Stimulated activated CD4-positive, alpha-beta T cell treated with anti-CD3 and anti-CD28 coated beads, Interleukin-2, amount 100 ng/mL, for 48 hours (primary cell): ENCODE measurements around the gene ACOX3.

Experiments
- DNase-seq, 2 donors: peaks; one replicate each; pipeline ENCODE4 v3.0.0-alpha.2; 2020

The ACOX3 gene

DNA sequence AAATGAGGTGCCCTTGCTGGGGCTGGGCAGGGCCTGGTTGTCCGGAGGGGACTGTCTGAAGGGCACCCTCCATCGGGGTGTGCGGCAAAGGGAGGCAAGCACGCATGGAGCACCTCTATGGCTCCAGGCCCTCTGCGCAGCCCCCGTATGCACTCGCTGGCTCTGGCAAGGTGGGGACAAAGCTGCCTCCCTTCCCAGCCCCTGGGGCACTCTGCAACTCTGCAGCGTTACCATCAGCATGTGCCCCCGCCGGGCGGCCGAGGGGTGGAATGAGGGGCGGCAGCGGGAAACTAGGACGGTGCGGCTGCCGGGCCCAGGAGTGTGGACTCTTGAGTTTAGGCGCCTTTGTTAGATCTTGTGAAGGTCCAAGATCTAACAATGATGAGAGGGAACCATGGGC lies 26.5 kb upstream of the ACOX3 start:
- no peak for DNase-seq

DNA sequence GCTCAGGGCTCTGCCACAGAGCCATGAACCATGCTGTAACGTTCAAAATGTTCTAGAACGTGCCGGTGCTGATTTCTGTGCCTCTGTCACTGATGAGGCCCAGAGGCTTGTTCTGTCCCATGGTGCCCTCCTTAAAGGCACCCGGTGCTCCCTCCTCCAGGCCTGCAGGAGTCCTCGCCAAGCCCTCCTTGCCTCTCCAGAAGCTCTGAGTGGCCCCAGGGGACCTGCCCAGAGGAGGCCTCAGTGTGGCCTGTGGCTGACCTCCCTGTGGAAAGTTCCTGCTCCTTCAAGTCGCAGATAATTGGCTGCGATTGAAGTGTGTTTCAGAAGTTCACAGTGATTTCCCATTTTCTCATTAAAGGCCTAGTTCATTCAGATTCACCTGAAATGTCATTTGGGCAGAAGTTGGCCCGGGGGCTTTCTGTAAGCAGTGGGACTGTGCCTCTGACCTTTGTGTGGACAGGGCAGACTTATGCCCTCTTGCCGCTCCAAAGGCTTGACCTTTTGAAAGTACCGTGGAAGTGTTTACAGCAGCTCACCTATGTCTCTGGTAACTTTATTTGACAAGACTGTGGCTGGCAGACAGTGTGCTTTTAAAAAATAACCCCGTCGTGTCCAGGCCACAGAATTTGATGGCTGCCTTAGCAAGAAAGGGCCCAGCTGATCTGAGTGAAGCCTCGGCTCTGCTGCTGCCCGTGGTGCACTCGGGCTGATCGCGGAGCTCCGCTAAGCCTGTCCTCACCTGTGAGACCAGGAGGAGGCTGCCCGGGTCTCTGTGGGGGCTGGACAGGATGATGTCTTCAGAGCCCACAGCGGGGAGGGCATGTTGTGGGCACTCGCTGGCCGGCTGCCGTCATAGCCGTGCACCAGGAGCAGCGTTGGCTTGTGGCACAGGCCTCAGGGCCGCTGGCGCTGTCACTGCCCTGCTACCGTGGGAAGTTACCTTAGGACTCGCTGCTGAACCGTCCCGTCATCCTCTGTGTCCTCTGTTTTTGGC lies 25.4 kb upstream of the ACOX3 start:
- DNase-seq = no peak

- no peak for DNase-seq
Observed at GRCh38 chr4:8464381-8464780, 23.9 kb upstream of the ACOX3 start.

DNA sequence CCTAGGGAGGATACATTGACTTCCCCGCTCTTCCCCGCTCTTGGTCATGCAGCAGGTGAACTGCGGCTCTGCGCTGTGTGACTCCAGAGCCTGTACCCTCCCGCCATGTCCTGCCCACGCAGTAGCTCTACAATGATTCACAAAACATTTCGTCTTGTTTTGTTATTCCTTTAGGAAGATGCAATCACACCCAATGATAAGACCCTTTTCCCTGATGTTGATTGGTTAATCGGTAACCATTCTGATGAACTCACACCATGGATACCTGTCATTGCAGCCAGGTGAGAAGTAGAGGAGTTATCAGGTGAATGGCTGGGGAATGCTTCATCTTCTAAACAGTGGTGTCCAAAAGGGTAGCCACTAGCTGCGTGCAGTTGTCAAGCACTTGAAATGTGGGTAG lies 23.3 kb upstream of the ACOX3 start:
- no peak for DNase-seq

DNA sequence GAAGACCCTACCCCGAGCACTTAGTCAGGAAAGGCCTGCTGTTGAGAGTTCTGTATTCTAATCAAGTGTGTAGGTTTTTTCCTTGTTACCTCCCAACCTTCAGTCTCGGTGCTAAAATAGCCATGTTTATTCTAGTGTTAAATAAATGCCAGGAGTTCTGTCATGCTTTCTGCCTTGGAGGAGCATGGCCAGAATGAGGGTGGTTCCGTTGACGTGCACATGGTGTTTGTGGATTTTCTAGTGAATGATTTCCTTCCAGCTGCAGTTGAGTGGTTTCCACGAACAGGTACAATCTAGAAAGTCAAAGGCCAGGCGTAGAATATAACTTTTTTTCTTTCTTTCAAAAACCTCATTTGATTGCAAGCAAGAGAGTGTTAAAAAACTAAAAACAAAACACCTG lies 21.1 kb upstream of the ACOX3 start:
- DNase-seq = no peak

DNA sequence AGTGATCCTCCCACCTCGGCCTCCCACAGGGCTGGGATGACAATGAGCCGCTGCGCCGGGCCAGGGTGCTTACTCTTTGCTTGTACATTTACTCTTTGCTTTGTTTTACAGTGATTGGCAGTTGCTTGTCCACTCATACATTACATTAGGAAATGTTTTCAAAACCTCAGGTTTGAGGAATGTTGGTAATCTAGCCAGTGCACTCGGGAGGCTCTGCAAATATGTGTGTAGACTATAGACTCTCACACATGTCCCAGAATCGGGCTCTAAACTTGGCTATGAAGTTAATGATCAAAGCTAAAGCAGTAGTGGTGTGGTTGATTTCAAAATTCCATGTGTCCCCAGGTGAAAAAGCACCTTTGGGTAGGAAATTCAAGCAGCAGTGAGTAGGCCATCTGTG lies 20.6 kb upstream of the ACOX3 start:
- no peak for DNase-seq

DNA sequence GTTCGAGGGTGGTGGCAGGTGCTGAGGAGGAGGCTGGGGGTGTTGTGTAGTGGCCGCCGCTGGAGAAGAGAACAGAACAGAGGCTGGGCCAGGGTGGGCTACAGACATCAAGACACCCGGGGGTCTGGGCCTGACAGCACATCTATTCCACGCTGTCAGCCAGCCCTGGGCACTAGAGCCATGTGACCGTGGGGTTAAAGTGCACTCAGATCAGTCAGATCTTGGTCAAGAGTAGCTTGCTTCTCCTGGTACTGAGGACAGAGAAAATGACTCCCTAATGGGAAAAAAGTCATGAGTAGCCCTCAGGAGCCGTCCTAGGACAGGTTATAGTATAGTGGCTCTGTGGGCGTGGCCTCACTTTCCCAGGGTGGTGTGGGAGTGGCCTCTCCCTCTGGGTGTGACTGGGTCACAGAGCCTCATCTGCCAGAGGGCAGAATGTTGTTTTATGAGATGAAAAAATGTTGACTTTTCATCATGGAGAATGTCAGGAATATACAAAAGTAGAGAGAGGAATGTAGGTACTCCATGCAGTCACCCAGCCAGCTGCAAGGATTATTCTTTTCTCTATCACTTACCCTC lies 19.4 kb upstream of the ACOX3 start:
- no peak for DNase-seq

GRCh38 chr4:8457646-8458252 lies 17.2 kb upstream of the ACOX3 start:
- DNase-seq = no peak

GRCh38 chr4:8453957-8454356 lies 13.4 kb upstream of the ACOX3 start:
- no peak for DNase-seq

DNA sequence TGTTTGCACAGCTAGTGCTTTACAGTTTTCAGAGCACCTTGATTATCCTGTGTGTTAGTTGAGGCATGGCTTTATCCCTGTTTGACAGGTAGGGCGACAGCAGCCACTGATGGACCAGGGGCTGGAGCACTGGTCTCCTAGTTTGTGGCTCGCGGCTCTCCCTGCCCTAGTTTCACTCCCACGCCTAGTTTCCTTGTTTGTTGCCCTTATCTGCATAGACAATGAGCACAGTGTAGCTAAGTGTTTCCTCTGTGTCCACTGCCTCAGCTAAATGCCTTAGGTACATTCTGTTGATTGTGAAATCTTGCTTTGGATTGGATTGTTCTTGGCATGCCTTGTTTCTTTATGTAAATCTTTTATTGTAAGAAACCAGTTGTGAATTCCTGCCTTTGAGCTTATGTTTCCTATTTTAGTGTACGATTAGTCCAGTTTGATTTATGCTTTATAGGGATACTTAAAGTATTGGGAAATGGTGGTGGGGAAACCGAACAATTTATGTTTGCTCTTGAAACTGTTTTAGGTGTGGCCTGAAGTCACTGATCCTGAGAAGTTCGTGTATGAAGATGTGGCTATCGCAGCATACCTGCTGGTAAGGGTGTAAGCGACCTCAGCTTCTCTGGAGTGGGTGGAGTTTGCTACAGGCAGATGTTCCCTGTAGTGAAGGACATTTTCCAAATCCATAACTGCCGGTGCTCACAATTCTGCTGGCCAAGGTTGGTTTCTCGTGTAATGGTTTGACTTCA lies 11.1 kb upstream of the ACOX3 start:
- no peak for DNase-seq

- no peak for DNase-seq
Observed at GRCh38 chr4:8446122-8446521, 5.6 kb upstream of the ACOX3 start.

DNA sequence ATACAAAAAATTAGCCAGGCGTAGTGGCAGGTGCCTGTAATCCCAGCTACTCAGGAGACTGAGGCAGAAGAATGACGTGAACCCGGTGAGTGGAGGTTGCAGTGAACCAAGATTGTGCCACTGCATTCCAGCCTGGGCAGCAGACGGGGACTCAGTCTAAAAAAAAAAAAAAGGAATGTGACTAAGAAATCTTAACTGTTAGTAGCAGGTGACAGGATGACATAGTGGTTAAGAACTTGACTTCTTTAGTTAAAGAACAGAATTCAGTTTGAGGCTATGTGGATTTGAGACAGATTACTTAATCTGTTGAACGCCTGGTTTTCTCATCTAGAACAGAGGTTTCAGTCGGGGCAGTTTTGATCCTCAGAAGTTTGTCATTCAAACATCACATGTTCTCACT lies 3.3 kb upstream of the ACOX3 start:
- no peak for DNase-seq

- no peak for DNase-seq
Observed at GRCh38 chr4:8442596-8443358, 2.3 kb upstream of the ACOX3 start.

- no peak for DNase-seq
Observed at GRCh38 chr4:8441499-8442091, 1.1 kb upstream of the ACOX3 start.

DNA sequence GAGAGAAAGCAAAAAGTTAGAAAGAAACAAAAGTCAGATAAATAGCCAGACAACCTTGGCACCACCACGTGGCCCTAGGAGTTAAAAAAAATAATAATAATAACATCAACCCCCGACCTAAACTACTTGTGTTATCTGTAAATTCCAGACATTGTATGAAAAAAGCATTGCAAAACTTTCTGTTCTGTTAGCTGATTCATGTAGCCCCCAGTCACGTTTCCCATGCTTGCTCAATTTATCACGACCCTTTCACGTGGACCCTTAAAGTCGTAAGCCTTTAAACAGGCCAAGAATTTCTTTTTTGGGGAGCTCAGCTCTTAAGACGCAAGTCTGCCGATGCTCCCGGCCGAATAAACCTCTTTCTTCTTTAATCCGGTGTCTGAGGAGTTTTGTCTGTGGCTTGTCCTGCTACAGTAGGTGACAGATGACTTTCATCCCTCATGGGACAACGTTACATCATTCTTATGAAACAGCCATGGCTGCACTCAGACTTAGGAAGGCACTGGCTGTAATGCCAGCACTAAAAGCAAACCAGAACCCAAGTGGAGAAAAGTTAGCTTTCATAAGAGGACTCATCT lies 520 bp downstream of the ACOX3 start:
- DNase-seq = no peak

- no peak for DNase-seq
Observed at GRCh38 chr4:8439168-8439567, 1.4 kb downstream of the ACOX3 start.

GRCh38 chr4:8438743-8439142 lies 1.8 kb downstream of the ACOX3 start:
- DNase-seq = no peak

DNA sequence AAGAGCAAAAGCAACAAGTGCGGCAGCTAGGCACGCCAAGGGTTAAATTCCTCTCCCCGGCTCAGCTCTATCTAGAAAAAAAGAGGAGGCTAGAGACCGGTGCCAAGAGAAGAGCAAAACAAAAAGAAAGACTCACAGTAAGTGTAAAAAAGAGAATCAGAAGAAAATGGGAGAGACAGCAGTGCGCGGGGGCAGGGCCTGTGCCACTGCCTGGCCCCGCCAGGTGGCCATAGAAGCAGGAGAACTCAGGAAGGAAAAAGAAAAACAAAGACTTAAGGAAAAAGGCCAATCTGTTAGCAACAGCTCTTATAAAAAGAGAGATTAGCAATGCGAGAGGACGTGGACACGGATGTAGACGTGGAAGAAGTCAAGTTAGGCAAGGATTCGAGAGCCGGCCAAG lies 3.2 kb downstream of the ACOX3 start:
- no peak for DNase-seq

DNA sequence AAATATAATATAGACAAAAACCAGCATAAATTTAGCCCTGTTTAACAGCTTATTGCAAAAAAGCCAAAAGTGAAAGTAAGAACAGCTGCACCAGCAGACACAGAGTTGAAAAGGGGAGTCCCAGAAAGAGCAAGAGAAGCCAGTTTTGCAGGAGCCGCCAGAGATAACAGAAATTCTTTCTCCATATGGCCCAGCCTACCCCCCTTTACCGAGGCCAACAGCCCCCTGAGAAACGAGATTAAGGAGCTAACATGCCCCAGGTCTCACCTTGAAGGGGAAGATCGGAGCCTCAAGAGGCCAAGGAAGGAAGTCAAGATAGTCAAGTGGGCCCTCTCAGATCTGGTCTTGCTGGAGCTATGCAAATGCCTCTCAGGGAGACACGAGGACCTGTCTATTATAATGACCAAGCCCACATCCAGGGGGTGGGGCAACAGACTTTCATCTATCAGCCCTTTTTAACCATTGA lies 4.8 kb downstream of the ACOX3 start:
- DNase-seq = peak in 1 of 2 donors; percentile 32

DNA sequence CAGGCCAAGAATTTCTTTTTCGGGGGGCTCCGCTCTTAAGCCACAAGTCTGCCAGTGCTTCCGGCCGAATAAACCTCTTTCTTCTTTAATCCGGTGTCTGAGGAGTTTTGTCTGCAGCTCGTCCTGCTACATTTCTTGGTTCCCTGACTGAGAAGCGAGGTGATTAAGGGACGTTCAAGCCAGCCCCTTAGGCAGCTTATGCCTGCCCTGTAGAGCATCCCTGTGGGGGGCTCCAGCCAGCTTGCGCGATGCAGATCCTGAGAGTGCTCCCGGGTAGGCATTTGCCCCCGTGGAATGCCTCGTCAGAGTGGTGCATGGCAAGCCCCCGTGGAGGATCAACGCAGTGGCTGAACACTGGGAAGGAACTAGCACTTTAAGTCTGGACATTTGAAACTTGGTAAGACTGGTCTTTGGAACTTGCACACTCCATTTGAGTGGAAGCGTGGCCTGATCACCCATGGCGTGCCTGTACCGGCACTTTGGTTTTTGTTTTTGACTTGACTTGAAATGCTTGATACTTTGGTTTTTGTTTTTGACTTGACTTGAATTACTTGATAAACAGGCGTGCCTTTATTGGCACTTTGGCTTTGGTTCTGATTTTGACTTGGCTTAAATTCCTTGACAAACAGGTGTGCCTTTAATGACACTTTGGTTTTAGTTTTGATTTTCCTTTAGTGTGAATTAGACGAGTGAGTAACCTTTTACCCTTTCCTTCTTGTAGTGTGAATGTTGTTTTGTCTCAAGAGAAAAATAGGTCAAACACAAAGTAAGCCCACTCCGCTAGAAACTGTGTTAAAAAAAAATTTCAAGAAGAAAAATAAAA lies 6.1 kb downstream of the ACOX3 start:
- DNase-seq = no peak

GRCh38 chr4:8433136-8433535 lies 7.4 kb downstream of the ACOX3 start:
- DNase-seq = no peak
